HG03432 (cell line): ENCODE data around the gene HLA-DQB1.
"Not testable (repeated sequence)": the region's sequence is repeated elsewhere in the genome, so short reads cannot be mapped to it uniquely, and the experiment has no call there.

Experiments used
- ATAC-seq: cut with Tn5 transposase; IDR thresholded peaks from one replicate; pipeline ENCODE4 v1.9.1; 2021; ENCODE audit warnings: mild to moderate bottlenecking, moderate library complexity; ENCODE audit not compliant: unreplicated experiment

Gene HLA-DQB1

GRCh38 chr6:32666420-32667300 is at the start of gene HLA-DQB1:
Gene HLA-DQB1, minus strand, starts transcription at chr6:32666657. Its CDS starts 50 bp downstream, at chr6:32666607.
- ATAC-seq = no peak

GRCh38 chr6:32713241-32713640 is 46.8 kb upstream of the HLA-DQB1 start:
- ATAC-seq = no peak

GRCh38 chr6:32709625-32710024 is 43.2 kb upstream of the HLA-DQB1 start:
- ATAC-seq = no peak

- ATAC-seq = not testable (repeated sequence)
Observed at GRCh38 chr6:32705164-32705563, 38.7 kb upstream of the HLA-DQB1 start.

- no peak for ATAC-seq
Observed at GRCh38 chr6:32703347-32703746, 36.9 kb upstream of the HLA-DQB1 start.

- ATAC-seq = no peak
Observed at GRCh38 chr6:32700391-32701040, 34.1 kb upstream of the HLA-DQB1 start.

GRCh38 chr6:32697031-32697430 is 30.6 kb upstream of the HLA-DQB1 start:
- no peak for ATAC-seq

- ATAC-seq = no peak
Observed at GRCh38 chr6:32692019-32692418, 25.6 kb upstream of the HLA-DQB1 start.

GRCh38 chr6:32689531-32690501 is 23.4 kb upstream of the HLA-DQB1 start:
- ATAC-seq = no peak

GRCh38 chr6:32685603-32686002 is 19.1 kb upstream of the HLA-DQB1 start:
- ATAC-seq = peak; percentile 86

GRCh38 chr6:32684246-32684645 is 17.8 kb upstream of the HLA-DQB1 start:
- no peak for ATAC-seq

- ATAC-seq = no peak
Observed at GRCh38 chr6:32680055-32680454, 13.6 kb upstream of the HLA-DQB1 start.

GRCh38 chr6:32679492-32679891 is 13.0 kb upstream of the HLA-DQB1 start:
- ATAC-seq = no peak

- ATAC-seq = not testable (repeated sequence)
Observed at GRCh38 chr6:32674123-32674522, 7.7 kb upstream of the HLA-DQB1 start.

- ATAC-seq = not testable (repeated sequence)
Observed at GRCh38 chr6:32671908-32672307, 5.5 kb upstream of the HLA-DQB1 start.

GRCh38 chr6:32669893-32670292 is 3.4 kb upstream of the HLA-DQB1 start:
- ATAC-seq = no peak

- ATAC-seq = no peak
Observed at GRCh38 chr6:32669240-32669639, 2.8 kb upstream of the HLA-DQB1 start.

GRCh38 chr6:32668226-32668747 is 1.8 kb upstream of the HLA-DQB1 start:
- peak; percentile 80 for ATAC-seq

- ATAC-seq = no peak
Observed at GRCh38 chr6:32665661-32666060, 796 bp downstream of the HLA-DQB1 start.

- no peak for ATAC-seq
Observed at GRCh38 chr6:32664827-32665362, 1.6 kb downstream of the HLA-DQB1 start.
